Umbilical cord (tissue), 2 donors: ENCODE results near the gene COL2A1. TPM values are rescaled to one million over a fixed set of nuclear protein-coding genes. Genes with fewer than 3 reads are reported as not detected.
"Not testable (repeated sequence)": the region's sequence is repeated elsewhere in the genome, so short reads cannot be mapped to it uniquely, and the experiment has no call there.

Experiments used
- DNase-seq: peaks from one replicate; pipeline ENCODE4 v3.0.0-alpha.2; 2015; ENCODE audit warnings: low spot score
- total RNA-seq: library from RNA; depleted of rRNA; stranded (reverse); fragments of >200 nt; gene quantifications from one replicate; pipeline ENCODE4 v1.2.3, GENCODE V29; 2014; ENCODE audit warnings: low replicate concordance; ENCODE audit not compliant: insufficient read depth

COL2A1 gene
- total RNA-seq, 1 donor from 2014 or later = 0.48 TPM

DNA sequence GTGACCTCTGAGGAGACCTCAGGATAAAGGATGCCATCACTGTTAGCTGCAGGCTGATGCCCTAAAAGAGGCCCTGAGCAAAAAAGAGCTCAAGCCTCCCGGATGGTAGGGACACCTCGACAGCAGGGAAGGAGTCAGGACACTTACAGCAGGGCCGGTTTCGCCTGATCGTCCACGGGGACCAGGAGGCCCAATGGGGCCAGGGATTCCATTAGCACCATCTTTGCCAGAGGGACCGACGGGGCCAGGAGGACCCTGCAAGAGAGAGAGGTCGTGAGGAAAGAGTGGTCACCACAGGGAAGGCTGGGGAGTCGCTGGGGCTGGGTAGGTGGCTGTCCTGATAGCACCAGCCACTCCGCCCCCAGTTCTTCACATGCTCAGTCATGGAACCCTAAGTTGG lies 28.5 kb downstream of the COL2A1 start:
- DNase-seq = no peak

DNA sequence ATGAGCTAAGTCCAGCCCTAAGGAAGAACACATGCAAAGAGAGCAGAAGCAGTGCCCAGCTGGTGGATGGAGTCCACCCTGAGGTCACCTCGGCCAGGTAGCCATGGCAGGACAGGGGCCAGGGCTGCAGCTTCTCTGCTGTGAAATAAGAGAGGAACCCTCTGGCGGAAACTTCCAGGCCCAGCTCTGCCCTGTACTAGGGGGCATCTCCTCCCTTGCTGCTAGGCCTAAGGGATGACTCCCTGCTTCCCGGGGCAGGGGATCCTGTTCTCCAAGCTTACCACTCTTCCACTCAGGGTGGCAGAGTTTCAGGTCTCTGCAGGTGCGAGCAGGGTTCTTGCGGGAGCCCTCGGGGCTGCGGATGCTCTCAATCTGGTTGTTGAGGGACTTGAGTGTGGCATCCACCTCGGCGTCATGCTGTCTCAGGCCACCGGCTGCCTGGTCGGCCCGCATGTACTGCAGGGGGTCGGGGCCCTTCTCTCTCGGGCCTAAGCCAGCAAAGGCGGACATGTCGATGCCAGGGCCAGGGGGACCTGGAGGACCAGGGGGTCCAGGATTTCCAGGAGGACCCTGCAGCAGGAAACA lies 29.1 kb downstream of the COL2A1 start:
- no peak for DNase-seq

DNA sequence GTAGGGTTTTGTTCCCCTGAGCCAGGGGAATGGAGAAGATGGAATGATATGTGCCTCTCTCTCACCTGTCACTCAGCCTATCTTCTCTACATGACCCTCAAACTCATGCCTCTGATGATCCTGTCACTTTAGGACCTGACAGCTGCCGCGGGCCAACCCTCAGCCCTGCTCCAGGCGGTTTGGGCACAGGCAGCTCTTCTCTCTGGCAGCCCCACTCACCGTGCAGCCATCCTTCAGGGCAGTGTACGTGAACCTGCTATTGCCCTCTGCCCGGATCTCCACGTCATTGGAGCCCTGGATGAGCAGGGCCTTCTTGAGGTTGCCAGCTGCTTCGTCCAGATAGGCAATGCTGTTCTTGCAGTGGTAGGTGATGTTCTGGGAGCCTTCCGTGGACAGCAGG lies 30.4 kb downstream of the COL2A1 start:
- no peak for DNase-seq

DNA sequence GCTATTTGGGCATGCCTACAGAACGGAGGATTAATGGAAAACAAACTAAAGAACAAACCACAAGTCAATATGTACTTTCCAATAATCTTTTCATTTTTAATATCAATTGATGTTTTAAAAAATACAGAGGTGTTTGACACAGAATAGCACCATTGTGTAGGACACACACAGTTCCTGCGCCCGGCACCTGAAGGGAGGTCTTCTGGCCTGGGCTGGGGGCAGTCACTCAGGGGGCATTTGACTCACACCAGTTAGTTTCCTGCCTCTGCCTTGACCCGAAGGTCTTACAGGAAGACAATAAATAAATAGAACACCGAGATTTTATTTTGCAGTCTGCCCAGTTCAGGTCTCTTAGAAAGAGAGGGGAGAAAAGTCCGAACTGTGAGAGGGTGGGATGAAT lies 31.4 kb downstream of the COL2A1 start:
- no peak for DNase-seq

DNA sequence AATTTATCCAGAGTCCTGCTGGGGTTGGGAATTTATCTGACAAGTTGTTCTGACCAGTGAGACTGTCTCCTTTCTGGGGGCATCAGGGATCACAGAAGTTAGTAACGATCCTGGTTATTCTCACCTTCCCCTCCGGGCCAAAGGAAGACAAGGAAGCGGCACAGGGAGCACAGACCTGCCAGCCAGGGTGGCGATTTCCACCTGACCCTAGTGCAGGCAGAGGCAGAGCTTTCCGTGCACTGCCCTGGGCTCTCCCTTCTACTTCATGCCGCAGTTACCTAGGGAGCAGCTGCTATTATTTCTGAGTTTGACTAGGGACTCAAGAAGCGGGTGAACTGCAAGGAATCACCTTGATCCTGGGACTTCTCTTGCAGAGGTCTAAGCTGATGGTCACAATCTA lies 33.4 kb downstream of the COL2A1 start:
- no peak for DNase-seq

DNA sequence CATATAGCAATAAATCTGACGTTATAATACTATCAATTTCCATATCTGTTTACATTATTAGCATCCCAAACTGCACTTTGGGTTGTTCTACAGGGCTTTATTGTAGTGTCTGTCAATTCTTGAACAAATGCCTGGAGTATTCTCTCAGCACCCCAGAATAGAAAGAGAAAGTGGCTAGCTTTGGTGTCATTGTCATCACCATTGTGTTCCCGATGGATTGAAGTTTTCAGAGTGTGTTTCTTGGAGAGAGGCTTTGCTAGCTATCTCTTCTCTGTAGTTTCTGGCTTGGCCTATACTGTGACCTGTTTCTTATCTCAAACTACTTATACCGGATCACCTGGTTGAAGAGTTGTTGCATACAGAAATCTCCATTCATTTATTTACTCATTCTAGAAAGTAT lies 34.4 kb downstream of the COL2A1 start:
- DNase-seq = no peak

DNA sequence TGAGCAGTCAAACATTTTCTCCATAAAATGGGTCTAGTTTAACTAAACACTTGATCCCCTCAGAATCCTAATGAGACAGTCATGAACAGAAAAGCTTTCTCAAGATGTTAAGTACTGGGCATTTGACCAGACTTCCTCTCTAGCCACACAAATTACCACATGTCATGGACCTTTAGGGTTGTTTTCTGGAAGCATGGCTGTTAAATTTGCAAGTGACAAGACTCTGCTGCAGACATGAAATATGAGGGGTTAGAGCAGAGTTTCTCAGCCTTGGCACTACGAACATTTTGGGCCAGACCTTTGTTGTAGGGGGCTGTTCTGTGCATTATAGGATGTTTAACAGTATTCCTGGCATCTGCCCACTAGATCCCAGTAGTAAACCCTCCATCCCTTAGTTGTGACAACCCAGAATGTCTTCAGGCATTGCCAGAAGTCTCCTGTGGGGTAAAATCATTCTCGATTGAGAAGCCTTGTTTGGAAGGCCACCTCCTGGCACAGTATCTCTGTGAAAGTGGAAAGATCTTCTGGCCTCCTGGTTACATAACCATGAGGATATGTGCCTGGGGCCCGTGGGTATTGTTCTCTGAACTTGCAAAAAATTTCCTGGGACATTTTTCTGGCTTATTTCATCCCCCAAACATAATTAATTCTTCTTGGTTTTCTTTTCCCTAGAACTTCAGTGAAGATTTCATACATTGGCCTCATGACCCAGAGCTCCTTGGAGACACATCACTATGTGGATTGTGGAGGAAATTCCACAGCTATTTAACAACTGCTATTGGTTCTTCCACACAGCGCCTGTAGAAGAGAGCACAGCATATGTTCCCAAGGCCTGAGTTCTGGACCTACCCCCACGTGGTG lies 36.6 kb downstream of the COL2A1 start:
- no peak for DNase-seq

DNA sequence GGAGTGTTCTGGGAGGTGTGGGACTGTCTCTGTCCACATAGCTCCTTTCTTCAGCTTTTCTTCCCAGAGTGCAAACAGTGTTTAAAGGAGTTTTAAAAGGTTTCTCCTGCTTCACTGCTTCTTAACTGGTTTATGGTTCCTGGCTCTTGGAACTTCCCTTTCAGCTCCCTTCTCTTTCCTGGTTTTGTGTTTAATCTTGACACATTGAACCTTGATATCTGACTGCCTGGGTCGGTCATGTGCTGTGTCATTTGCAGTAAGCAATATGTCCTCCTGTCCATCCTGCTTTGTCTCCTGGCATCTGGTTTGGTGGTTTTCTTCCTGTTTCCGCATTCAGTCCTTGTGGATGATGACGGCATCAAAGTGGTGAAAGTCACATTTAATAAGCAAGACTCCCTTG lies 38.7 kb downstream of the COL2A1 start:
- no peak for DNase-seq

DNA sequence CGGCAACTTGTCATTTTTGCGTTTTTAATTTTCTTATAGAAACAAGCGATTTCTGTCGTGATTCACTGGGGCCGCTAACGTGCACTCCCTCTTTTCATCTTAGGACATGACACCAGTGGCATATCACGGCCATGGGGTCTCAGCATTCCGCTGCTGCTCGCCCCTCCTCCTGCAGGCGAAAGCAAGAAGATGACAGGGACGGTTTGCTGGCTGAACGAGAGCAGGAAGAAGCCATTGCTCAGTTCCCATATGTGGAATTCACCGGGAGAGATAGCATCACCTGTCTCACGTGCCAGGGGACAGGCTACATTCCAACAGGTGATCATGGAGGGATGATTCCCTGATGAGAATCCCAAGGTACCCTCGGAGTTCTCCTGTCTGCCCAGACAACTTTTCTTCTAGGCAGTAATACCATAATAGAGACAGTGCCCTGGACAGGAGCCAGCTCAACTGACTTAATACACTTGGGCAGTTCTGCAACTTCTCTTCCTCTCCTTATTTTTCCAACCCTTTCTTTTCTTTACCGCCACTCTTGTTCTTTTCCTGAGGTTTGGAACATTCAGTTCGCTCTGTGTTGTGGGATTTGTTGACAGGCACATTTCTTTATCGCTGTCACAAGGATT lies 40.1 kb downstream of the COL2A1 start:
- peak; percentile 30 for DNase-seq

DNA sequence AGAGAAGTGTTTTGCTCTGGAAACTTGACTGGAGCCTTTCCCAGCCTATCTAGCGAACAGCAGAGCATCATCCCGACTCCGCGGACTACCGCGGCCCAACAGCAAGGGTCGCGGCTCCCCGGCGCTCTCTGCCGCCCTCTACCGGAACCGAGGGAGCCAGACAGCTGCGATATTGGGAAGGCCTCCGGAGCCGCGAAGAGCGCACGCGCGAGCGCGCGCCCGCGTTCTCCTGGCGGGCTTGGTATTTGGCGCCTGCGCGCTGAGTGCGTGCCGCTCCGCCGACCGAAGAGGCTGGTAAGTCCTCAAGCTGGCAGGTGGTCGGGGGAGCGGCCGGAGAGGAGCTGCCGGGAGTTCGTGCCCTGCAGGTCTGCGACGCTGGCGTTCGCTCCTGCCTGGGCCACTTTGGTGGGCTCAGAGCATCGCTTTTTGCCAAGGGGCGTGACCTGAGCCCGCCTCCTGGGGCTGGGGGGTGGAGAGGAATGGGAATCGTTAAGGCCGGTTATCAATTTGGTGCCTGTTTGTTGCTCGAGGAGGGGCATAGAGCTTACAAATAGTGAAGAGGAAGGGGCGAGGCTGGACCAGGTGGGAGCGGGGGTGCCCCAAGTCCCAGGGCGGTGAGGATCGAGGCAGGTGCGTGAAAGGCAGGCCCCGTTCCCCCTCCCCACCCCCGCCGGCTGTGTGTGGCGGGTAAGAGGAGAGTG lies 40.8 kb downstream of the COL2A1 start, which contains the start of gene TMEM106C:
Gene TMEM106C (plus strand): TSS at position 257 of the 701 bp plus-strand sequence. CDS start 641 bp downstream, outside the sequence.
- peak; percentile 96 for DNase-seq

DNA sequence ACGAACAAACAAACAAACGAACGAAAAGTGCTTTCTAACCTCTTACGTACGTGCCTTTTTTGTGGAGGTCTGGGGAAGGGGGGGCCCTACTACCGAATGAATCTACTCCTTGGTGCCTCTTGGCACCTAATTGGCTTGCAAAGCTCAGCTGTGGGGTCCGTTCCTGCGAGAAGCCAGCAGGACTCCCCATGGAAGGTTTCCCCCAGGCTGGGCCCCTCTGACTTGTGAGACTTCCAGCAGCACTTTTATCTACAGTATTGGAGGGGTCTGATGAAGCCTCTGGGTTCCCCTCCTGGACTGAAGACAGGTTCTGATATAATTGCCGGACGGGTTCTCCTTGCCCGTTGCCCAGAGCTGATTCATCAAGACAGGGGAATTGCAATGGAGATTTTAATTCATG lies 42.1 kb downstream of the COL2A1 start:
- no peak for DNase-seq

DNA sequence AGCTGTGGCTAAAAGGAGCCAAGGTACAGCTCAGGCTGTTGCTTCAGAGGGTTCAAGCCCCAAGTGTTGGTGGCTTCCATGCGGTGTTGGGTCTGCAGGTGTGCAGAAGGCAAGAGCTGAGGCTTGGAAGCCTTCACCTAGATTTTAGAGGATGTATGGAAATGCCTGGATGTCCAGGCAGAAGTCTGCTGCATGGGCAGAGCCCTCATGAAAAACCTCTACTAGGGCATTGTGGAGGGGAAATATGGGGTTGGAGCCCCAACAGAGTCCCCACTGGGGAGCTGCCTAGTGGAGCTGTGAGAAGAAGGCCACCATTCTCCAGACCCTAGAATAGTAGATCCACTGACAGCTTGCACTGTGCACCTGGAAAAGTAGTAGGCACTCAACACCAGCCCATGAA lies 46.6 kb downstream of the COL2A1 start:
- DNase-seq = not testable (repeated sequence)

DNA sequence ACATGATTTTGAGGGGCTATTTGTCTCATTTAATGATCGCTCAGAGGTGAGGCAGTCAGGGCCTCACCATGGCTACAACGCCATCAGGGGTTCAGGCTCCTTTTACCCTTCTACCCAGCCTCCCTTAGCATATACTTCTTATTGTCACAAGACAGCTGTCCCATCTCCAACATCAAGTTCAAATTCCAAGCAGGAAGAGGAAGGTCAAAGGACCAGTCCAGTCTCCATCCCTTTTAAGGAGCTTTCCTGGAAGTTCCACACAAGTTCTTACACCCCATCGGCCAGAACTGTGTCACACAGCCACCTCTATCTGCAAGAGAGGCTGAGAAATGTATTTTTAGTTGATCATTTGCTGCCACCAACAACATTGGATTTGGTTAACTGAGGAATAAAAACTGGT lies 49.2 kb downstream of the COL2A1 start:
- DNase-seq = no peak

DNA sequence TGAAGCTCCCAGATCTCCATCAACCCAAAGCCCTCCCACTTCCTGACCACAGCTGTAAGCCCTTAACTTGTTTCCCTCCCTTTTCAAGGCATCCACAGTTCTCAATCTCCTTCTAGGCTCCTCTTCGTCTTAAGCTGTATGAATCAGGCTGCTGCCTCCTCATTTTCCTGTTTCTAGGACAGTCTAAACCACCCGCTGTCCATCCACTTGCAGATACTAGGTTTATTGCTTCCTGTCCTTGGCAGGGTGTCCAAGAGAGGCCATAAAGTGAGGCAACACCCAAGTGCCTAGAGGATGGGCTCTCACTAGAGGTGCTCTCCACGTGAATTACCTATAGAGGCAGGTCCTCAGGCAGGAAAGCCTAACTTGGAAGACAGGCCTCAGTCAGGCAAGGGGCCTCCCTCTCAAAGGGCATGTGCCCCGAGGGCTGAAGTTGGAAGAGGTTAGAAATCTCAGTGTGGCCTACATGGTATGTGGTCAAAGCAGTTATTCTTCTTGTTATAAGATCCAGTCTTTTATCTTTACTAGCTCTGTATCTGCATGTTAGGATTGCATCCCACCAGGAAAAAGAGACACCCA lies 49.7 kb downstream of the COL2A1 start:
- no peak for DNase-seq

DNA sequence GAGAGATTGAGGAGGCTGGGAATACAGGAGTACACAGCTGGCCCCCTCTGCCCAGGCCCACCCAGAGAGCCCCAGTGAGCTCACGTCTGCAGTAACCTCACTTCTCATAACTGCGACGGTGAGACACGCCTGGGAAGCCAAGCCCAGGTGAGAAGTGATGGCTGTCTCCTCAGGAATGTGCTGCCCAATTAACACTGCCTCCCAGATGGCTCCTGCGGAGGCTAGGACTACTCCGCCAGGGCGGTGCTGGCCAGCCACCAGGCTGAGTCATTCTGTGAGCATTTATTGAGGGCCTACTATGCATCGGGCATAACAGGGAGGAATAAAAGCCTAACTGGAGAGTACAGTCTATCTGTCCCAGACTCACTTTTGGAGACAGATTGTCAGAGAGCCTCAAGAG lies 50.2 kb downstream of the COL2A1 start:
- DNase-seq = no peak

DNA sequence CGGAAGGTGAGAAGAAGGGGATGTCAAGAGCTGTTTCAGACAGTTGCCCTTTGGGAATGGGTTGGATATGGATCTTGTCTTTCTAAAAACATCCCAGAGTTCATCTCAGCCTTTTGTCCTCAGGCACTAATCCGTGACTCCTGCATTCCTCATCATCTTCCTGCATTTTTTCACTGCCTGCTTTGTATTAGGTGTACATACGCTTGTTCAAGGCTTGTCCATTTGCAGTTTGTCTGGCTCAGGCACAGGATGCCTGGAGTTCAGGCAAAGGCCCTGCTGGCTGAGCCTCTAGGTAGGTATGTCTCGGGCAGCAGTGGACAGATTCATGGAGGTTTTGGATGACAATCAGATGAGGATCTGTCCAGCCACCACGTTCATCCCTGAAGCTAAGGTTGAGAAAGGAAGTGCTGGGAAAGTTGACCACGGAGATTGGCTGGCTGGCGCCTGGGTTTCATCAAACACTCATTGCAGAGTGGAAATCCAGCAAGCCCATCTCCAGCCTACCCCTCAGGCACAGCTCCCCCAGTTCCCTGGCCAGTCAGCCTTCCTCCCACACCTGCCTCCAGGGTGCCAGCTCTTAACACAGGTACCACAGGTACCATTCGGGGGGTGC lies 53.3 kb downstream of the COL2A1 start:
- no peak for DNase-seq

DNA sequence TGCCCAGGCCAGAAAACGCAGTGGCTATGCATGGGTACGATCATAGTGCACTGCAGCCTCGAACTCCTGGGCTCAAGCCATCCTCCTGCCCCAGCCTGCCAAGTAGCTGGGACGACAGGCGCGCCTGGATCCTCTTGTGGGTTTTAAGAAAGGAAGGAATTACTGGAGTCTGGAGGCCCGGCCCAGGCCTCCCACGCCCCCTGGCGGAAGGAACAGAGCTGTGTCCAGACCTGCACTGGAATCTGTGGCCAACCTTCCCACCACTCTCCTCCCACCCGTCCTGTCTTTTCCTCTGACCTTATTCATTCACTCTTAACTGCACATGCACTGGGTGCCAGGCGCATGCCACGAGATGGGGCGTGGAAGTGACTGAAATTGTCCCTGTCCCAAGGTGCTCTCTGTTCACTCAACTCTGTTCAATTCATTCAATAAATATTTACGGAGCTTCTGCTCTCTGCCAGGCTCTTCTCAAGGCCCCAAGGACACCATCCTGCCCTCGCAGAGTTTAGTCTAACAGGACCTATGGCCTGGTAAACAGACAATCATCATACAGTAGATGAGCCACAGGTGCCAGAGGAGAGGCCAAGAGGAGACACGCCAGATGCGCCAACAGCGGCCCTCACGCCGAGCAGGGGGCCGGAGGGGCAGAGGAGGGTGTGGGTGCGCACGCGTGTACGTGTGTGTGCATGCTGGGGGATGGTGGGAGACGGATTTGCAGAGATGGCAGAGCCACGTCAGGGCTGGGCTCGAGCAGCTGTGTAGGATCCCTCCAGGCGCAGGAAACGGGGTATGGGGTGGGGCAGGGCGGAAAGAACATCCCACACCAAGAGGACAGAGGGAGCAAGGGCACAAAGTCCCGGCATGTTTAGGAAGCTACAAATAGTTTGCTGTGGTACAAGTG lies 54.6 kb downstream of the COL2A1 start:
- peak; percentile 81 for DNase-seq

DNA sequence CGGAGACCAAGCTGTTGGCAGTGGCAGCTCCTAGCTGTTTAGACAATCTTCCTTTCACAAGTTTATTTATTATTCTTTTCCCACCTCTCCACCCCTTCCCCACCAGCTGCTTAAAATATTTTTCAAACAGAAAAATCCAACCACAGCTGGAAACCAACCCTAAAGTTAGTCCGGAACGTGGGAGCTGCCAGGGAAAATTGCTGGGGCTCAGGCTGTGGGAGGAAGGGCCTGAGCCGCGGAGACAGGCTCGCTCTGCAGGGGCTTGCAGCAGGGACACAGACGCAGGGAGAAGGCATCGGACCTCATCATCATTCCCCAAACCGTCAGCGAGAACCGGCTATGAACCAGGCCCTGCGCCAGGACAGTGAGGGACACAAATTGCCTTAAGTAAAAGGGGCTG lies 56.9 kb downstream of the COL2A1 start:
- DNase-seq = peak; percentile 19

DNA sequence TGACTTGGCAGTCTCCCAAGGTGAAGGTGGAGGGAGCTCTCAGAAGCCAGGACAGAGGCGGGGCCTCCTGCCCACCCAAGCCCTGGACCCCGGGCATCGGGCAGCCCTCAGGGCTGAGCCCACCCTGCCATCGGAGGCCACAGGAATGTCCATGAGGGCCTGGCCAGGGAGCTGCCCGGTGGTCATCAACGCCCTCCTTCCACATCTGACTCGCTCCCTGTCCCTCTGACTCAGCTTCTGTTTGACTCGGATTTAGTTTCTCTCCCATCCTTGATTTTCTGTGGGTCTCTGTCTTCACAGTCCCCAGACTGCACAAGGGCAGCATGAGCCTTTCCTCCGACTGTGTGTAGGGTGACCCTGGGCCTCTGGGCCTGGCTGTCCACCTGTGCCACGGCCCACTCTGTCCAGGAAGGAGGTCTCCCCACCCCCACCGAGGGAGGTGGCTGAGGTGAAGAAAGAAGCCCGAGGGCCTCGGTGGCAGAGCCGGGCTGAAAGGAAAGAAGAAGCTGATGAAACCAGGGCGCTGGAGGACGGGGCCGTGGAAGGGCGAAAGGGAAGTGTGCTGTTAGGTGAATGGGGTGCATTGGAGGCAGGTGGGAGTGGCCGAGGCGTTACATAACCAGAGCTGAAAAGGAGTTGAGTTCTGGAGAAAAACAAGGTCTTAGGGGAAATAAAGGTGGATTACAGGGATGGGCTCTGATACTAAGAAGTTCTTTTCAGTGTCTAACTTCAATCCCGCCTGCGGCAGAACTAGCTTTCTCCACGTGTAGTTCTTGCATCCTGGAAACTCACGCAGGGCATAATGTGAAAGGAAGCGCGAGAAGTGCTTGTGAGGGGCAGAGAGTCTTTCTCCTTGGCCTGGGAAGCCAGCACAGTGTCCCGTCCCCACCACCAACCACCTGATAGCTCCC lies 57.6 kb downstream of the COL2A1 start:
- DNase-seq = no peak
